NCI-H1417 (cell line): Measurements from ENCODE around the gene LSM7.

Source experiments
- DNase-seq, 3 experiments: peaks; one replicate each; lab custom pipeline; 2025; lab: John Stamatoyannopoulos, UW

Gene LSM7

DNA sequence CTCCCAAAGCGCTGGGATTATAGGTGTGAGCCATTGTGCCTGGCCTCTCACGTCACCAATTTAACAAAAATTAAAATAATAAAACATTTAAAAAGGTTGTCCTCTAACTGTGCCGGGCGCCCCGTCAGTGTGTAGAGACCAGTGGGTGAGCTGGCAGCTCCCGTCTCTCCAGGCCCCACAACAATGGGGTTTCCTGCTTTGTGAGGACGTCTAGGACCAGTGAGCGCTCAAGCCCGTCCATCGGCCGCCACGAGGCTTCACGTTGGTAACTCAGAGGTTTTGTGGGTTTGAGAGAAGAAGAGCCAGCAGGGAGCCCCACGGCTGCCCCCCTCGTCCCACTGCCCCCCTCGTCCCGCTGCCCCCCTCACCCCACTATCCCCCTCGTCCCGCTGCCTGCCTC is 4.7 kb downstream of the LSM7 start:
- no peak for DNase-seq

DNA sequence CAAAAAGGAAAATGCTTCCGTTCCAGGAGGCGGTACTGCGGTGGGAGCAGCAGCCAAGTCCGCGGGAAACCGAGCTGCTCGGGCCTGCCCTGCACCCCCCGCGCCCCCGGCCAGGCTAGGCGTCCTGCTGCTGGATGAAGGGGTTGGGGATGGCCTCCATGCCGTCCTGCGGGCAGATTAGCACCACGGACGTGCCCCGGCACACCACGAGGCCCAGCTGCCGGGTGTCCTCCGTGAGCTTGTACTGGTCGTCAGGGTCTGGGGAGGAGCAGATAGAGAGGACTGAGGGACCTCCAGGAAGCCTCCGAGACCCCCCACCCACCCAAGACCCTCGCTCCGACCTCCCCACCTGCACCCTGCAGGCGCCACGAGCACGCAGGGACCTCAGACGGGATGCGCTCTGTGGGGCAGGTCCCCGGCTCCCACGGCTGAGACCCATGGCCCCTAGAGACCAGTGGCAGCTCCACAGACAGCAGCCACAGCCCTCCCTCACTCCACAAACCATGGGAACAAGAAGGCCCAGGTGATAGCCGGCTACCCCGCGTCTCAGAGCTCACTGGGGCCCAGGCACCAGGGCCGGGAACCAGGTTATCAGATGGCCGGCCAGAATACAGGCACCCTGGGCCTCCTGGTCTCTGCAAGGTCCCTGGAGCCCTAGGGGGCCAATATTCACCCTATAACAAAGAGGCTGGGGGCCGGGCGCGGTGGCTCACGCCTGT is 6.7 kb downstream of the LSM7 start:
- DNase-seq, result no peak

DNA sequence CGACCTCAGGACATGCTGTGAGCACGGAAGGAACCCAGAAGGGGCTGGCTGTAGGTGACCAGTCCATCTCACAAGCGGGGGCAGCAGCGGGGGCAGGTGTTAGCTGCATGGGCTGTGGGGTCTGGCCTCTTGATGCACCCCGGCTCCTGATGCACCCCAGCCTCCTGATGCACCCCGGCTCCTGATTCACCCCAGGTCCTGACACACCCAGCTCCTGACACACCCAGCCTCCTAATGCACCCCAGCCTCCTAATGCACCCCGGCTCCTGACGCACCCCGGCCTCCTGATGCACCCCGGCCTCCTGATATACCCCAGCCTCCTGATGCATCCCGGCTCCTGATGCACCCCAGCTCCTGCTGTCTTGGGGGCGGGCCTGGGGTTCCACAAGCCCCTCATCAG is 7.4 kb downstream of the LSM7 start:
- no peak for DNase-seq

DNA sequence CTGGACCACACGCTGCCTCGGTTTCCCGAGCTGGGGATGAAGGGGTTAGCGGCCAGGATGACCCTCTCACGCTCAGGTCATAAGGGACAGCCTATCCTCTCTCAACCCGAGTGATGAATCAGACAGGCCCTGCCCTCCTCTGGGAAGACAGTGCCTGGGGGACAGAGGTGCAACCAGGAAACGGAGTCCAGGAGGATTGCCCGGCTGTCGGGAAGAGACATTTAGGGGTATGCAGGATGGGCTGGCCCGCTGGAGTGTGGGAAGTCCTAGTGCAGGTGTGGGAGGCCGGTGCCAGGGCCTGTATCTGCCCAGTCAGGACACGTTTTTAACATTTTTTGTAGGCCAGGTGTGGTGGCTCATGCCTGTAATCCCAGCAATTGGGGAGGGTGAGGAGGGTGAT is 8.3 kb downstream of the LSM7 start:
- no peak for DNase-seq

DNA sequence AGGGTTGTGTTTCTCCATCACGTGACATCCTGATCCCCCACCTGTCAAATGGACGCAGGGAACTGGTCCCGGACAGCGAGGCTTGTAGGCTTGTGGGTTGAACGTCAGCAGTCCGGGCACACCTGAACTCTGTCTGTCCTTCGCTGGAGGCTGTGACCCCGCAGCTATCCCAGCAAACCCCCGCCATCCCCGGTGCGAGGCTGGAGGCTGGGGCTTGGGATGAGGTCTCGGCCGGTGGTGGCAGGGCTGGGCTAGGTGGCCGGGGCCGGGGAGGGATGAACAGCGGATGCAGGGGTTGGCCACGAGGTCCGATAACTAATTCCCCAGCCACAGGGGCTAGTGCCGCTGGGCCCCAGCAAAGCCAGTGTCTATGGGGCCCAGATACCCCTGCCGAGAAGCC is 8.8 kb downstream of the LSM7 start:
- DNase-seq, result no peak

DNA sequence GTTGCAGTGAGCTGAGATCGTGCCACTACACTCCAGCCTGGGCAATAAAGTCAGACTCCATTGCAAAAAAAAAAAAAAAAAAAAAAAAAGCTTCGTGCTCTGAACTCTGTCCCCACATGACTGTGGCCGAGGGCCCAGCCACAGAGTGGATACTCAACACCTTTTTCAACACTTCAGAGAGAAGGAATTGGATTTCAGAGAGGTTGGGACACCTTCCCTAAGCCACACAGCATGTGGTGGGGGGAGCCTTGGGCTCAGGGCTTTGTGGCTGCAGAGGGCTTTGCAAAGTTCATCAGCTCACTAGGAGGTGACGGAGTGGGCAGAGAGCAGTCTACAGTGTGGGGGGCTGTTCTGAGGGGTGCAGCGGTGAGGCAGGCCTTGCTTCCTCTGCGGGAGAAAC is 9.5 kb downstream of the LSM7 start:
- DNase-seq, result no peak

DNA sequence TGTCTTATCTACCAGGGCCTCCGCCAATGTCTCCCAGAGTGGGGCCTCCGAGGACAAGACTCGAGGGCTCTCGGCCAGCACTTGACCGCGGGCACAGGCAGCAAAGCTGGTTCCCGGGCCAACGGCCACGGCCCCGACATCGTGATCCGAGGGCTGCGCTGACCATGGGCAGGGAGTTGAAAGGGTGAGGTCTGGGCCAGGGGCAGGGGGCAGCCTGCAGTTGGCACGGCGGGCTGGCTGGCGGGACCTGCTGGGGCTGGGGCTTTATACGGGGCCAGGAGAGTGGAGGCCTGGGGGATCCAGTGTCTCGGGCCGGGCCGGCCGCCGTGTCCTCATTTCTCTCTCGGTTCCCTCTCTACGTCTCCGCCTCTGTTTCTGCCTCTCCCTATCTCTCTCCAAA is 10.6 kb downstream of the LSM7 start:
- DNase-seq, result no peak

DNA sequence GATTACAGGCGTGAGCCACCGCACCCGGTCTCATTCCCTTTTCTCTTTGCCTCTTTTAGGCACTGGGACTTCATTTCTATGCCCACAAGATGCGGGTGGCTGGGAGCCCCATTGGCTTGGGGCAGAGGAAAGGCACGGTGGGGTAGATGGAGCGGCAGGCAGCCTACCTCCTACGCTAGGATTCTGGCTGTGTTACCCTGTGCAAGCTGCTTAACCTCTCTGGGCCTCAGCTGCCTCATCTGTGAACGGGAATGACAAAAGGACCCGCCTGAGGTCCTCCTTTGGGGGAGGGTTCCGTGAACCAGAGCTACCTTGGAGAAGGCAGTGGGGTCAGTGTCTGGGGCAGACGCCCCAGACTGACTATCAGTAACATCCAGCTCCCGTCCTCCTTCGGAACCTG is 11.1 kb downstream of the LSM7 start:
- DNase-seq, result no peak

DNA sequence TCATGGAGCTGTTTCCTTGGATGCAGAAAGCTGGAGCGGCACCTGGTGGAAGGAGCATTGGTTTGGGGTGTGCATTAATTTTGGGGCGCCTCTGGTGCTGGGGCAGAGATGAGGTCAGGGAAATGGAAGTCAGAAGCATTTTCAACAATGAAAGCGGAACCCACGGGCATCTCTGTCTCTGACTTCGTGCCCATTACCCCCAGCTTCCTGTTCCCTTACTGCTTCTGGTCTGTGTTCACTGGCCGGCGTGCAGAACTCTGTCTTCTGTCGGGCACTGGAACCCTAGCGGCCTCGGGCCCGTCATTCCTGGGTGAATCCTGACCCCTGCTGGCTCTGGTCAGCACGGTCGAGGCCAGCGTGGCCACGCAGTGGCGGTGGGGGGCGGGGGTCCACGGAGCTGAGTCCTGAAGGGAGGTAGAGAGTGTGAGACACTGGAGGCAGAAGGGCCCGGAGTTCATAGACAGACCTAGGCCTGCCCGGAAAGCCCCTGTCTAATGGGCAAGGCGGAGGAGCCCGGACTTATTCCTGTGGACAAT is 12.5 kb downstream of the LSM7 start:
- DNase-seq, result no peak

DNA sequence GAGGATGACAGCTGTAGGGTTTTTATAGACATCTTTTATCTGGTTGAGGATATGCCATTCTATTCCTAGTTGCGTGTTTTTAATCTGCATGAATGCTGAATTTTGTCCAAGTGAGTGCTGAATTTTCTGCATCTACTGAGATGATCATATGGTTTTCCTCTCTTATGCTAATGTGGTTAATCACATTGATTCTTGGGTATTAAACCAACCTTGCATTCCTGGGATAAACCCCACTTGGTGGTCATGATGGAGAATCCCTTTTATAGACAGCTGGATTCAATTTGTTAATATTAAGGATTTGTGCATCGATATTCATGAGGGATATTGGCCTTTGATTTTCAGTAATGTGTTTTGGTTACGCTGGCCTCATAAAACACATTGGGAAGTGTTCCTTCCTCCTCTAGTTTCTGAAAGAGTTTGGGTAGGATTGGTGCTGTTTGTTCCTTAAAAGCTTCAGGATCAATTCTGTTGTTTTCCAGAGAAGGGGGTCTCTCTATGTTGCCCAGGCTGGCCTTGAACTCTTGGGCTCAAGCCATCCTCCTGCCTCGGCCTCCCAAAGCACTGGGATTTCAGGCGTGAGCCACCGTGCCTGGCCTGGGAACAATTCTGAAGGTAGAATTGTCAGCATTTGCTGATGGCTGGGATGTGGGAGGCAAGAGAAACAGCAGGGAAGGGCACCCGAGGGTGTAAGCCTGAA is 13.1 kb downstream of the LSM7 start:
- DNase-seq, result no peak

DNA sequence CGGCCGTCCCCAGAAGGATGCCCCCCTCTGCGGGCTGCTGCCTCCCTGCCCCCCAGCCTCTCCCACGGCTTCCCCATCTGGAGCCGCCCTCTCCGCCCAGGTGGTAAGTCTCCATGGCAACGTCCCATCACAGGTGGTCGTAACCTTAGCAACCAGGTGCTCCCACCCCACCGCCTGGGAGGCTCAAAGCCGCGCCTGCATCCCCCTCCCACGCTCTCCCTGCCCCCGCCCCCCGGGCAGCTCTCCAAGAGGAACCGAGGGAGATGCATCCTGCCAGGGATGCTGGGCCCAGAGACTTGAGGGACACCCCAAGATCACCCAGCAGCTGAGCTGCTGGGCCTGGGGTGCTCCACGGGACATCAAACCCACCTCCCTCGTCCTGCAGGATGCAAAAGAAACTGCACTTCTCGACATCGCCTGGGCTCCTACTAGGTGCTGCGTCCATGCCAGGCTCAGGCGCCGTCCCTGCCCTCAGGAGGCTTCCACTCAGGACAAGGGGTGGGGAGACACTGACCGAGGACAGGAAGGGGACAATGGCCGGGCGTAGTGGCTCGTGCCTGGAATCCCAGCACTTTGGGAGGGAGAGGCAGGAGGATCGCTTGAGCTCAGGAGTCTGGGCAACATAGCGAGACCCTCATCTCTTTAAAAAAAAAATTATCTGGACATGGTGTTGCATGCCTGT is 15.4 kb downstream of the LSM7 start:
- DNase-seq, result peak in 2 of 3 experiments; percentile 69 to 81

DNA sequence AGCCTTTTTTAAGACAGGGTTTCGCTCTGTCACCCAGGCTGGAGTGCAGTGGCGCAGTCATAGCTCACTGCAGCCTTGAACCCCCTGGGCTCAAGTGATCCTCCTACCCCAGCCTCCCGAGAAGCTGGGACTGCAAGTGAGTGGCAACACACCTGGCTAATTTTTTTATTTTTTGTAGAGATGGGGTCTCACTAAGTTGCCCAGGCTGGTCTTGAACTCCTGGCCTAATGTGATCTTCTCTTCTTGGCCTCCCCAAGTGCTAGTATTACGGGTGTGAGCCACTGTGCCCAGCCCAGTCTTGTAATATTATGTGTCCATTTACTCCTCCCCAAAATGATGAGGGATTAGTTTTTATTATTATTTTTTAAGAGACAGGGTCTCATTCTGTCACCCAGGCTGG is 17.3 kb downstream of the LSM7 start:
- no peak for DNase-seq

DNA sequence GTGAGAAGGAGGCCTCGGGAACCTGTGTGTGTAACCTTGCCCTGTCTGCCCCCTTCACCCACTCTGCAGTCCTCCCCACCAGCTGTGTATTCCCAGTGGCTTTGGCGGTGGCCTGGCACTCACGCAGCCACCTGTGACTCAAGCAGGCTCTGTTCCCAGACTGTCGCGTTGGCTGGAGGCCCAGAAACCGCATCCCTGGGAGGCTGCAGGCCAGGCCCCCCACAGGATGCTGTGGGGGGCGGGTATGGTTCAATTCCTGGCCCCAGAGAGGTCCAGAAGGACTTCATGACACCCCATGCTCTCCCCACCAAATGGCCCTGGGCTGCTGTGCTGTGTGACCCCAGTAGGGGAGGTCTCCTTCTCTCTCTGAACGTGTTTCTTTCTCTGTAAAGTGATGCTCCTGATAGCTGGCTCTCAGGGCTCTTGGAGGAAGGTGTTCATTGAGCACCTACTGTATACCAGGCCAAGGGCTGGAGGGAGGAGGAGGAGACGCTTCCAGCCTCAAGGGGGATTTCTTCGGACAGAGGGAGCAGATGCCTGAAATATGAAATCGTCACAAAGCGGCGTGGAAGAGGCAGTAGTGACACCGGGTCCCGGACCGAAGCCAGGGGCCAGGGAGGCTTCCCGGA is 18.5 kb downstream of the LSM7 start:
- peak in 2 of 3 experiments; percentile 24 to 67 for DNase-seq

DNA sequence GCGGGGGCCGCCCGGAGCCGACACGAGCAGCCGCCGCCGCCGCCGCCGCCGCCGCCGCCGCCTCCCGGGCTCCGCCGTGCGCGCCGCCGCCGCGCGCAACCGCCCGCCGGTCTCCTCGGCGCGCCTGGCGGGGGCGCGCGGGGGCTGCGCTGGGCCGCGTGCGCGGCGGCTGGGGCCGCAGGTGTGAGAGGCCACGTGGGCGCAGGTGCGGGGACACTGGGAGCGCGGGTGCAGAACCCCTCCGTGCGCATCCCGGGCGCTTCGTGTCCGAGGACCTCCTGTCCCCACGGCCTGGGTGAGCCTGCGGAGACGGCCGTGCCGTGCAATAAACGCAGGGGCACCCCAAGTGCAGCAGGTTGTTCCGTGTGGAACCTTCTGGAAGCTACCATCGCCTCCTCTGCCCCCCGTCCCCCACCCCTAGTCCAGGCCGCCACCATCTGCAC is 20.3 kb downstream of the LSM7 start, which contains the start of gene LINGO3:
Gene LINGO3, minus strand, starts transcription at position 41 of the 443 bp plus-strand sequence. CDS start 16,378 bp downstream, outside the sequence.
- peak; percentile 44 to 70 (median 63) for DNase-seq

DNA sequence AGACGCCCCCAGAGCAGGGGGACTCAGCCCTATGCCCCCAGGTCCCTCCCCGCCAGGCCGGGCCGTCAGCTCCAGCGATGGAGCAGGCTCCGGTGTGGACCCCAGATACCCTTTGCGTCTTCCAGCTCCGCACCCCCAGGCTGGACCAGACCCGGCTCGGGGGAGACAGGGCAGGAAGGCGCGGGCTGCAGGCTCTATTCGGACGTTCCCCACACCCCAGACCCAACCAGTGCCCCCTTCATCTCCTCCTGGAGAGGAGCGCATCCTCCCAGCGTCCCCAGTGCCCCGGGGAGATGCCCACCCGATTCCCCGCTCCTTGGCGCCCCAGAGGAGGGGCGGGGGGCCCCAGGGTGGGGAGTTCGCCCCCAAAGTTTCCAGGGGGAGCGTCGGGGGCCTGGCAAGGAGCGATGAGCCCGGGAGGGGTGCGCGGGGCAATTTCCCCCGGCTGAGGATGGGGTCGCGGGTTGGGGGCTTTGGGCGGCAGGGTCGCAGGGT is 20.8 kb downstream of the LSM7 start:
- no peak for DNase-seq

DNA sequence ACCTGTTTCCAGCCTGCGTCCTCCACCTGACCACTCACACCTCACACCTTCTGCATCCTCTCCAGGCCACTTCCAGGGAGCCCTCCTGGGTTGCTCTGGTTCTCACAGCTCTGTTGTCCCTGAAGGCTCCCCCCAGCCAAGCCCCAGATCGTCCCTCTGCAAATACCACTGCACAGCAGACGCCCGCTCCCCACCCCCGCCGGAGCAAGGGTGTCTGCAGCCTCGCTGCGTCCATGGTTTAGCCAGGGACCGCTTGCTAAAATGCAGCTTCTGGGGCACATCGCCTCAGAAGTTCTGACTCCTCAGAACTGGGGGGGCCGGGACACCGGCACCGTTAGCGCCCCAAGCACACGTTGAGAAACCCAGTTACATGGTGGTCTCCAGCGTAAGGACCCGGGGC is 21.4 kb downstream of the LSM7 start:
- DNase-seq, result no peak

DNA sequence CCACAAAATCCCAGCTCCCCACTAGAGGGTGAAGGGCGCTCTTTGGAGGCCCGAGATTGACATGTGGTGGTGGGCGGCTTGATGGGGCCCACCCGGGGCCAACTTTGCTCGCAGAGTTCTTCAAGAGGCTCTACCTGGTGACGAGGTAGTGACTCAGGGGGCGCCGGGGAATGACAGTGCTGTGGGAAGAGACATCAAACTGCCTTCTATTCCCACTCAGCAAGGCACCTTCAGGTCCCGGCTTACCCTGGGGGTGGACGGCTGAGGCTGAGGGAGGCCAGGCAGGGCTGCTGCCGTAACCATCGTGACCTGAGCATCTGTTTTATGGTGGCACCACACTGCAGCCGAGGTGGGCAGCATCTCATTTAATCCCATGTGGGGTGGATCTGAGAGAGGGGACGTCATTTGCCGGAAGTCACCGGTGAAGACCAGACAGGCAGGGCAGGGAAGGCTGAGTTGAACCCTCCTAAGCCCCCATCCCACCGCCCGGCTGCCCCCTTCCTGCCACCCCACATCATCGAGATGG is 22.0 kb downstream of the LSM7 start:
- DNase-seq, result no peak

DNA sequence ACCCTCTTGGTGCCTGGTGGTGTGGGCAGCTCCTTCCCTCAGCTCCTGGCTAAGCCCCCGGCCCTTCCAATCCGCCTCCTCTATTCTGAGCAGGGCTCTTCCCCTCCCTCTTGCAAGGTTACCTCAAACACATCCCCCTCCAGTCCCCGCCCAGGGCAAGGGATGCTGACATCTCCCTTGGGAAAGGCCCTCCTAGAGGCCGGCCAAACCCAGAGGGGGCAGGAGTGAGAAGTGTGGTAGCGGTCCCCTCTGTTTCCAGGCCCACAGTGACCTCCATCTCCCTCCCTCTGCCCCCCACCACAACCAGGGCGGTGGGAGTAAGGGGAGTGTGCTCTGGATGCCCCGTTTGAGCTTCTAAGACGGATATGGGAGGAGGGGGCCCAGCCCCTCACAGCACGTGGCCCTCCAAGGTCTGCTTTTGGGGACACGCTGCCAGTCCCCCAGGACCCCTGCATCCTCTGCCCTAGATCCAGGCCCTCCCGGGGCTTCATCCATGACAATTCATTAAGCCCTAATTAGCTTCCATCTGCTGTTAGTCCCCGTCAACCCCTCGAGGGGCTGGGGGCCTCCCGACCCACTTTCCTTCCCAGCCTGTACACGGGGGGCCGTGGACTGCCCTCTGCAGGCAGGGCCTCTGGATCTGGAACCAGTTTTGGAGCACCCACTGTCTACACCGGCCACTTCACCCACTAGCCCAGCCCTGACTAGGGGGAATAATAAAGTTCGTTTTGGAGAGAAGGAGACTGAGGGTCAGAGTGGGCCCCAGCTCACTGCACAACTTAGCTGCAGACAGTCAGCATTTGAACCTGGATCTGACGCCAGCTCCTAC is 22.7 kb downstream of the LSM7 start:
- DNase-seq, result no peak

DNA sequence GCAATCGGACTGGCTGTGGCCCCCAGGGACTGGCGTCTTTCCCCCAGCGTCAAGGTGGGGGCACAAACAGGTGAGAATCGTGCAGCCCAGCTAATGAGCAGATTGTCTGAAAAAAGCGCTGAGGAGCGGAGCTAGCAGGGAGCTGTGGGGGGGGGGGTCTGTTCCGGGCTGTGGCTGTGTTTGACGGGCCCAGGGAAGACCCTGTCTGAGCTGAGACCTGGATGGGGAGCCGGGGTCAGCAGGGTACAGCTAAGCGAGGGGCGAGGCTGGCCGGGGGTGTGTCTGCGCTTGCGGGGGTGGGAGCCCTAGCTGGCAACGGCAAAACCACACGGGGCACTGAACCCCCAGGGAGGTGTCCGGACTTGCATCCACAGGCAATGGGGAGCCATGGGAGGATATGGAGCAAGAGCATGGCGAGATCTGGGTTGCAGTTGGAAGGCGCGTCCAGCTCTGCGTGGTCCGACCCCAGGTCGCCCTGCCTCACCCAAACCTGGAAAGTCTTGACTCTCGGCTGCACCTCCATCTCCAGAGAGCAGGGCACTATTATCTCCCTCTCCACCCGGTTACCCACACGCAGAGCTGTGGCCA is 25.1 kb downstream of the LSM7 start:
- DNase-seq, result no peak
